SK-N-SH (cell line): ENCODE measurements around the gene PARD6A.

Source experiments
- CHD2 ChIP-seq: fragments of 150-350 bp; IDR thresholded peaks from 2 replicates; pipeline ENCODE4 v1.6.1; 2018; ENCODE audit warnings: low read length; ENCODE audit not compliant: partially characterized antibody
- CTCF ChIP-seq: fragments of 200-600 bp; sonication (generic); IDR thresholded peaks from 2 replicates; pipeline ENCODE4 v1.6.1; 2017; ENCODE audit warnings: antibody characterized with exemption, mild to moderate bottlenecking, moderate library complexity
- ELF1 ChIP-seq: IDR thresholded peaks from 2 replicates; pipeline ENCODE4 v1.4.0; 2012
- FOSL2 ChIP-seq: IDR thresholded peaks from 2 replicates; pipeline ENCODE4 v1.4.0; 2012; ENCODE audit warnings: low read depth, mild to moderate bottlenecking, moderate library complexity, borderline replicate concordance
- FOXM1 ChIP-seq: IDR thresholded peaks from 2 replicates; pipeline ENCODE4 v1.4.0; 2012; ENCODE audit warnings: low read depth, mild to moderate bottlenecking
- GABPA ChIP-seq: IDR thresholded peaks from 2 replicates; pipeline ENCODE4 v1.4.0; 2012; ENCODE audit warnings: low read depth, mild to moderate bottlenecking
- MAX ChIP-seq: IDR thresholded peaks from 2 replicates; pipeline ENCODE4 v1.4.0; 2012; ENCODE audit warnings: low read depth
- POLR2AphosphoS5 ChIP-seq: IDR thresholded peaks from 2 replicates; pipeline ENCODE4 v1.6.1; 2012; ENCODE audit warnings: low read depth, low read length
- RFX5 ChIP-seq: IDR thresholded peaks from 2 replicates; pipeline ENCODE4 v1.6.1; 2012; ENCODE audit warnings: mild to moderate bottlenecking, improper control_type of control experiment, low read length
- TAF1 ChIP-seq: IDR thresholded peaks from 2 replicates; pipeline ENCODE4 v1.6.1; 2012; ENCODE audit warnings: low read depth, mild to moderate bottlenecking, low read length, moderate library complexity, borderline replicate concordance
- TCF12 ChIP-seq: IDR thresholded peaks from 2 replicates; pipeline ENCODE4 v1.4.0; 2012
- TF ChIP-seq, protein P1 (sequence below): fragments of 150-350 bp; IDR thresholded peaks from 2 replicates; pipeline ENCODE4 v1.6.1; 2017; ENCODE audit warnings: antibody characterized with exemption, low read length, low read depth, borderline replicate concordance
- TF ChIP-seq, protein P2 (sequence below): IDR thresholded peaks from 2 replicates; pipeline ENCODE4 v1.6.1; 2012; ENCODE audit warnings: mild to moderate bottlenecking, low read depth, low read length, moderate library complexity

- TF ChIP-seq, protein P1, sequence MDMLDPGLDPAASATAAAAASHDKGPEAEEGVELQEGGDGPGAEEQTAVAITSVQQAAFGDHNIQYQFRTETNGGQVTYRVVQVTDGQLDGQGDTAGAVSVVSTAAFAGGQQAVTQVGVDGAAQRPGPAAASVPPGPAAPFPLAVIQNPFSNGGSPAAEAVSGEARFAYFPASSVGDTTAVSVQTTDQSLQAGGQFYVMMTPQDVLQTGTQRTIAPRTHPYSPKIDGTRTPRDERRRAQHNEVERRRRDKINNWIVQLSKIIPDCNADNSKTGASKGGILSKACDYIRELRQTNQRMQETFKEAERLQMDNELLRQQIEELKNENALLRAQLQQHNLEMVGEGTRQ = no peak
- TF ChIP-seq CTCF = no peak
- TF ChIP-seq TAF1 = no peak
- no peak for TF ChIP-seq TCF12
- no peak for TF ChIP-seq RFX5
- no peak for TF ChIP-seq POLR2AphosphoS5
- no peak for TF ChIP-seq FOSL2
- TF ChIP-seq GABPA = no peak
- TF ChIP-seq CHD2 = no peak
- TF ChIP-seq MAX = no peak
- TF ChIP-seq, protein P2, sequence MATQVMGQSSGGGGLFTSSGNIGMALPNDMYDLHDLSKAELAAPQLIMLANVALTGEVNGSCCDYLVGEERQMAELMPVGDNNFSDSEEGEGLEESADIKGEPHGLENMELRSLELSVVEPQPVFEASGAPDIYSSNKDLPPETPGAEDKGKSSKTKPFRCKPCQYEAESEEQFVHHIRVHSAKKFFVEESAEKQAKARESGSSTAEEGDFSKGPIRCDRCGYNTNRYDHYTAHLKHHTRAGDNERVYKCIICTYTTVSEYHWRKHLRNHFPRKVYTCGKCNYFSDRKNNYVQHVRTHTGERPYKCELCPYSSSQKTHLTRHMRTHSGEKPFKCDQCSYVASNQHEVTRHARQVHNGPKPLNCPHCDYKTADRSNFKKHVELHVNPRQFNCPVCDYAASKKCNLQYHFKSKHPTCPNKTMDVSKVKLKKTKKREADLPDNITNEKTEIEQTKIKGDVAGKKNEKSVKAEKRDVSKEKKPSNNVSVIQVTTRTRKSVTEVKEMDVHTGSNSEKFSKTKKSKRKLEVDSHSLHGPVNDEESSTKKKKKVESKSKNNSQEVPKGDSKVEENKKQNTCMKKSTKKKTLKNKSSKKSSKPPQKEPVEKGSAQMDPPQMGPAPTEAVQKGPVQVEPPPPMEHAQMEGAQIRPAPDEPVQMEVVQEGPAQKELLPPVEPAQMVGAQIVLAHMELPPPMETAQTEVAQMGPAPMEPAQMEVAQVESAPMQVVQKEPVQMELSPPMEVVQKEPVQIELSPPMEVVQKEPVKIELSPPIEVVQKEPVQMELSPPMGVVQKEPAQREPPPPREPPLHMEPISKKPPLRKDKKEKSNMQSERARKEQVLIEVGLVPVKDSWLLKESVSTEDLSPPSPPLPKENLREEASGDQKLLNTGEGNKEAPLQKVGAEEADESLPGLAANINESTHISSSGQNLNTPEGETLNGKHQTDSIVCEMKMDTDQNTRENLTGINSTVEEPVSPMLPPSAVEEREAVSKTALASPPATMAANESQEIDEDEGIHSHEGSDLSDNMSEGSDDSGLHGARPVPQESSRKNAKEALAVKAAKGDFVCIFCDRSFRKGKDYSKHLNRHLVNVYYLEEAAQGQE = no peak
- no peak for TF ChIP-seq ELF1
- TF ChIP-seq FOXM1 = no peak
Measured at GRCh38 chr16:67667453-67667816, 6.7 kb downstream of the PARD6A start.
